ENCODE measurements around the gene FOSL2.
"Not testable (repeated sequence)": the region's sequence is repeated elsewhere in the genome, so short reads cannot be mapped to it uniquely, and the experiment has no call there.

FOSL2 gene

DNA sequence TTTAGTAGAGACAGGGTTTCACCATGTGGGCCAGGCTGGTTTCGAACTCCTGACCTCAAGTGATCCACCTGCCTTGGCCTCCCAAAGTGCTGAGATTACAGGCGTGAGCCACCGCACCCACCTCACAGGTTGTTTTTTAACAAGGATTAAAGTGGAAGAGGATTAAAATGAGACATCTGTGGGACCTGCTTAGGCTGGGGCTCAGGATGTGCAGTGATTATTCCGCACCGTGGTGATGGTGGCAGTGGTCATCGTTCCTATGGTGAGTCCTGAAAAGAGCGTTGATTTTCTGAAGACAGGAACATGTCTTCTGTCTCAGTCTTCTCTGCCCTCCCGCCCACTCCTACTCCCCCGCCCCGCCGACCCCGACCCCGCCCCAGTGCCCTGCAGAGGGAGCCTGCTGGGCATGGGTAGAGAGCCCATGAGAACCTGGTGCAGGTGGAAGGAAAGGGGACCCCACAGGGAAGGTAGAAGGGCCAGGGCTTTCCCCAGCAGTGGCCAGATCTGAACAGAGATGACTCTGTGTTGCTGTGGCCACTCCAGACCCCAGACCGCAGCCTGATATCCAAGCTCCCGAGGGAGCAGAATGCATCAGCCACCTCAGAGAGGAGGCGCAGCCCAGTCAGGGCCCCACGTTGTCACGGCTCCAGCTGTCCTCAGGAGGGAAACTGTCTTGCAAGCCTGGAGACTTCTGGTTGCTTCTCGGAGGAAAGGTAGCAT, 34.5 kb upstream of the FOSL2 start:
- no peak for DNase-seq

GRCh38 chr2:28358668-28359201, 33.9 kb upstream of the FOSL2 start:
- no peak for DNase-seq

DNA sequence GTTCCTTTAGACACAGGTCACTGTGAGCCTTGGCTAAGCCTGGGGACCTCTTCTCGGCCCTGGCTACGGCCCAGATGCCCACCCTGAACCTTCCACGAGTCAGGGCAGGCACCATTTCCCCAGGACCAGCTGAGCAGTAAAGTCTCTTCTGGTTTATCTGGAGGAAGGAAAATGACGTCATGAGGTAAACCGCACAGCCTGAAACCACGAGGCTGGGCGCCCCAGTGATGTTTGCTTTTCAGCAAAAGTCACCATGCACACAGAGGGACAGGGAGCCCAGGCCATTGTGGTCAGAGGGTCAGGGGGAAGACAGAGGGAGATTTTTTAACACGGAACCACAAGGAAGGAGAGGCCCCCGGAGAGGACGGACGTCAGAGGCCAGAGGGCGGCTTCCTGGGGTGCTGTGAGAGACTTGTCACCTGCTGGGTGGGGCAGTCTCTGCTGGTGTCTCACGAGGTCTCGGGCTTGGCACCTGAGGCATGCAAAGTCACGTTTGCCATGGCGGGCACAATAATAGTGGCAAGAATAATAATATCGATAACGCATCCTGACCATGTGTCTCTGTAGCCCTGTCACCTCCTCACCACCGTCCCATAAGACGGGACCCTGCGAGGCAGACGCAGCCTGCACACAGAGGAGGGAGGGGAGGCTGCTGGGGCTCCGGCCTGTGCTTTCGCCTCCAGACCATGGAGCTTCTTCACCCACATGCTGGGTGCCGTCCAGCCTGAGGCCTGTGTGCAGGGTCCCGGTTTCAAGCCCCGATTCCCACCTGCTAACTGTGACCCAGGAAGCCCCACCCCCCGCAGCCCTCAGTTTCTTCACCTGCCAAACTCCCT, 33.2 kb upstream of the FOSL2 start:
- no peak for DNase-seq

DNA sequence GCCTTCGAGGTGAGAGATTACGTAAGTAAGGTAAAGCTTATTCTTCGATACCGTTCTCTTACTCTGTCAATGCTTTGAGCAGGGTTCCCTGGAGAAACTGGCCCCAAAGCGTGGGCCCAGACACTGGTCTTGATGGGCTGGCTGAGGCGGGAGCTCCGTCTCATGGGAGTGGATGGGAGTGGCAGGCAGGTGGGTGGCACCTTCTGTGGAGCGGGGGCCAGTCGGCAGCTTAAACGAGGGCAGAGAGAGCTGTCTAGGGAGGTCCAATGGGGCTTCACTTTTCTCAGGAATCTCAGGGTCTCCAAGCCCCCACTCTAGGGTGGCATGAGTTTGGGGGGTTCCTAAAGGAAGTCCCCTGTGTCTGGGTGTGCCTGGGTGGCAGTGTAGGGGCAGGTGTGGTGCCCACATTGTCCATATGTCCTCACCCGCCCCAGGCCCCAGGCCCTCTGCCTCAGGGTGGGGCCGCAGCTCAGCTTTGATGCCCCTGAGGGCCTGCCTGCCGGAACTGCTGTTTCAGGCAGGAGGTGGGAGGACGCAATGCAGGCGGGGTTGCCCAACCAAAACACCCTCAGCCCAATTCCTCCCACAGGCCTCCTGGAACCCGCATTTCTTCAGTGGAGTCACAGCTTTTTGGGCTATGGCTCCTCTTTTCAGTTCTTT, 32.5 kb upstream of the FOSL2 start:
- DNase-seq, result no peak

DNA sequence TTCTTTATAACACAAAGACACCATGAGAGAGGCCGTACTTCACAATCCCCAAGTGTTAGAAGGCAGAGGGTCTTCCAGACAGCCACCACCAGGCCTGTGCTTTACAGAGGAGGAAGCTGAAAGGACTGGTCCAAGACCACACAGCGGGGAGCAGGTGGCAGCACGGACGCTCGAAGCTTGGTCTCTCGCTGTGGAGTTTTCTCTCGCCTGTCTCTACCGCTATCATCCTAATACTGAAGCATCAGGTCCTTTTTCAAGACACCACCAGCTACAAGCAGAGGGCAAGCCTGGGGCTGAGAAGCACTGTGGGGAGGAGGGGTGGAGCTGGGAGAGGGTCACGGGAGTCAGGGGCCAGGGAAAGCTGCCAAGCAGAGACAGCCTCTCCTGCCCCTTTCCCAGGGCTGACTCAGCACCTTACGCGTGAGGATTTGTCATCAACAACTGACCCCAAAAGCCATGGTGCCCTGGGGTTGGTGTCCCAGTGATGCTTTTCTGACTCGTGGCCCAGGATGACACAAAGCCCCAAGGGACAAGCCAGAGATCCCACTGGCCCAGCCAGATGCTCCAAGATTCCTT, 31.9 kb upstream of the FOSL2 start:
- no peak for DNase-seq

GRCh38 chr2:28361991-28362710, 30.5 kb upstream of the FOSL2 start:
- DNase-seq, result no peak

DNA sequence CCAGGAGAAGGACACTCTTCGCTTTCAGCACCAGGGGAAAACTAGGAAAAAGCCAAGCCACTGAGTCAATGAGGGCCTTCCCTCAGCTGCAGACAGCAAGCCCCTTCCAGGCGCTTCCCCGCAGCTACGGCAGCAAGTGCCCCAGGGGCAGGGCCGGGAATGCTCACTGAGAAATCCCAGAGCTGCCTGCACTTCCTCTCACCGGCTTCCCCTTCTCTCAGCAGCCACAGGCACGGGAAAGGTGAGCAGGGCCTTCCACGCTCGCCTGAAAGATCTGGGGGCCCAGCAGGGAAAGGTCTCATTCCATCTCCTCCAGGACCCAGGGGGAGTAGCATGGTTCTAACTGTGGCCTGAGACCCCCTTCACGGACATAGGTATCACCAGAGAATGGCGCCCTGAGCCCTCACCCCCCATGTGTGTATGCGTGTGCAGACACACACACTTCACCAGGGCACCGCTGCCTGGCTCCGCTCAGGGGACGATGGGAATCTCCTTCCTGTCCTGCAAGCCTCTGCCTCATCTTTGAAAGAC, 29.6 kb upstream of the FOSL2 start:
- no peak for DNase-seq

DNA sequence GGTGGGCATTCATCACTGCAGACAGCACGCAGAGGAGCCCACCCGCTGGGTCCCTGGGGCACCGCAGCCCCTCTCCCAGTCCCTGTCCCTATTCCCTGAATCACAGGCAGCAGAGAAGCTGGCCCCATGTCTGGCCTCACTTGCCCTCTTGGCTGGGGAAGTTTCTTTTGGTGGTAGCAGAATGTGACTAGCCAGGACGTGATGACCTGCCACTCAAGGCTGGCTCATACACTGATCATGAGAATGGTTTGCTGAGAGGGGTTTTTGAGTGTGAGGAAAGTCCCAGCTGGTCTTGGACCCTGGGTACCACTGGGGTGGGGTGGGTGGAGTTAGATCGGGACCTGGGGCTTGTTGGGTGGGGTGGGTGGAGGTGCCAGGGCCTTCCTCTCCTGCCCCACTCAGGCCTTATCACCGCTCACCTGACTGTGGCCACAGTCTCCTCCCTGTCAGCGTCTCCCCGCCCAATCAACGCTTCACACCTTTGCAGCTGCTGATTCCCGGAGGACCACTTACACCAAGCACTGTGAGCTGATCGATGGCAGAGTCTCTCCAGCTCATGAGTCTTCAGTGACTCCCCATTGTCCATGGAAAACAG, 28.9 kb upstream of the FOSL2 start:
- no peak for DNase-seq

- DNase-seq, result no peak
These were observed 28.0 kb upstream of the FOSL2 start for GRCh38 chr2:28364610-28365009.

GRCh38 chr2:28365158-28365557, 27.5 kb upstream of the FOSL2 start:
- DNase-seq, result no peak

DNA sequence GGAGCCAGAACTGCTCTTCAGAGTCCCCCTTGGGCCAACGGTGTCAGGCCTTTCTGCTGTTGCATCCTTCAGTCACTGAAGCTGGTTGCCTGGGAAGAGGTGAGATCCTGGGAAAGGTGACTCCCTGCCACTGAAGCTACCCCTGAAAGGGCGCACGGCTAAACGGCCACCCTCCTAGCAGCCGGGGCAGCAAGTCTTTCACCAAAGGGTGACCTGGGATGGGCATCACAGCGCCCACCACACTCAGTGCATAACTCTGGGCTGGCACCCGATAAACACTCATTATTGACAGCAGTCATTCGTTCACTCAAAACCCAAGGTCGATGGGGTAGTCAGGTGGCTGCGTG, 26.5 kb upstream of the FOSL2 start:
- DNase-seq, result no peak

DNA sequence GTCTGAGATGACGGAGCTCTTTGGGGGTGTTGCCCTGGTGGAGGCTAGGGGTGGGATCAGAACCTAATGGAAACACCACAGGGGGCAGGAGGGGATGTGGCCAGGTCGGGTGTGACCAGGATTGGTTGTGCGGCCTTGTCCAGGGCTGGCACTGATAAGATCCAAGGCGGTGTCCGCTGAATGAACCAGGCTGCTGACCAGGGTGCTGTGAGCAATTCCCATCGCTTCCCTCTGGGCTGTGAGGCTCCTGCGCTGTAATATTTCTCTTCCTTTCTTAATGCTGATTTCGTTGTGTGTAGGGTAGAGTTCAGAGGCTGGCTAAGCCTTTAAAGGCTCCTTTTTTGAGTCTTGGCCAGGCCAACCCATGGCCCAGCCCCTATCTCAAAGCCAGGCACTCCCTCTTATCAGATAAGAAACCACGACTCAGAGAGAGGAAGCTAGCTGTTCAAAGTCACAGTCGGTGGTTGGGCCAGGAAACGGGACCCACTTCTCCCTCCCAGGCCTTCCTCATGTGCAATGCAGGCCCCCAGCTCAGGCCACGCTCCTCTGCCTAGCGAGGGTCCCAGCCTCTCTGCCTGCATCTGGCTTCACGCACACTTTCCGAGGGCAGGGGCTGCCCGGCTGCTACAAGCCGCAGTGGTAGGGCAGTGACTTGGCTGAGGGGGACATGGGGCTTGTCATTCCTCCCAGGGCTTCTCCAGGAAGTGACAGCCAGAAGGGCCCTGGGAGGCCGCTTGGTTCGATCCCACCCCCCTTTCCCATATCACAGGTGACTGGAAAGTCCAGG, 26.0 kb upstream of the FOSL2 start:
- no peak for DNase-seq

GRCh38 chr2:28367667-28368356, 24.8 kb upstream of the FOSL2 start:
- DNase-seq, result no peak

DNA sequence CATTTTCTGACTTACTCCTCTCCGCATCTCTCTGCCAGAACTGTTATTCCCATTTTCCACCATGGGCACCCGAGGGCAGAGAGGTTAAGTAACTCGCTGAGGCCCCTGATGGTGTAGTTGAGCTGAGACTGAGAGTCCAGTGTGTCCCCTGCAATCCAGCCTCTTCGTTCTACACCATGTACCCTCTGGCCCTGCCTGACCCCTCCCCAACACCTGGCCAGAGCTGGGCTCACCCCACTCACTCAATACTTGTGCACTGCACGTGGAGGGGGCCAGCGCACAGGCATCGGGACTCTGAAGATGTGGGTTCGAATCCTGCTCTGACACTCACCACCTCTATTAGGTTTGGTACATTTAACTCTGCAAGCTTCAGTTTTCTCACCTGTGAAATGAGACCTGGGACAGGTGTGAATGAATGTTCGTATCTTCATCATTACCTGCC, 24.3 kb upstream of the FOSL2 start:
- no peak for DNase-seq

DNA sequence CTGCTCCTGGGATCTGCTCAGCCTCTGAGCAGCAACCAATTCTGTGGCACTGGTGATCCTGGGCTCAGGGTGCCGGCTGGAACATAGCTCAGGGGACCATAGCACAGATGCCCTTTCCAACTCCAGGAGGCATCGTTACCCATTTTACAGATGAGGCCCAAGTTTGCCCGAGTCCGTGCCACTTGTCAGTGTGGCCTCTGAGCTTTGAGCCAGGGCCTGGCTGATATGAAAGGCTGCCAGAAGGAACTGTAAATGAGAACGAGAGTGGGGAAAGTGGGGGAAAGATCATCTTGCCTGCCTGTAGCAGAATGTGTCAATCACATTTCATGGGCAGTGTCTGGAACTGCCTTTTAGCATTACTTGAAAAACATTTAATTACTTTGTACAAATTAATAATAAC, 23.3 kb upstream of the FOSL2 start:
- no peak for DNase-seq

GRCh38 chr2:28370354-28370753, 22.3 kb upstream of the FOSL2 start:
- no peak for DNase-seq

- DNase-seq, result not testable (repeated sequence)
These were observed 20.9 kb upstream of the FOSL2 start for GRCh38 chr2:28371728-28372127.

DNA sequence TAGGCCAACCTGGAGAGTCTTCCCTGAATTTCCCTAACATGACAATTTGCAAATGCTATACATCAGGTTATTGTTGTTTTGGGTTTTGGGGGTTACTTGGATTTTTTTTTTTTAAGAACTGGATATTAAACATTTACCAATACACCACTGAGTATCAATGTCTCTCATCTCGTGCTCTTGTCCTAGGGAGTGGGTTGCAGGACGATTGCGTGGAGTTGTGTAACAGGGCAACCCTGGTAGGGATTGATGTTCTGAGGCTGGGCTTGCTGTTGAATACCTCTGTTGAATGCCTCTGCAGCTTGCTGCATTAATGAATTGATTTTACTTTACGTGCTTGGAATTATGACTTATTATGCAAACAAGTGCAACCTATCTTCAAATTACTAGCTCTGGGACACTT, 18.8 kb upstream of the FOSL2 start:
- no peak for DNase-seq

- DNase-seq, result no peak
These were observed 18.3 kb upstream of the FOSL2 start for GRCh38 chr2:28374331-28374730.

GRCh38 chr2:28375236-28375635, 17.4 kb upstream of the FOSL2 start:
- DNase-seq, result no peak

Measured in DMS153 (cell line).